ENCODE measurements around the gene ISM1. TPM values are rescaled to one million over a fixed set of nuclear protein-coding genes. Genes with fewer than 3 reads are reported as not detected.

Gene ISM1
- polyA plus RNA-seq, 1 donor from 2014 or later = not detected

DNA sequence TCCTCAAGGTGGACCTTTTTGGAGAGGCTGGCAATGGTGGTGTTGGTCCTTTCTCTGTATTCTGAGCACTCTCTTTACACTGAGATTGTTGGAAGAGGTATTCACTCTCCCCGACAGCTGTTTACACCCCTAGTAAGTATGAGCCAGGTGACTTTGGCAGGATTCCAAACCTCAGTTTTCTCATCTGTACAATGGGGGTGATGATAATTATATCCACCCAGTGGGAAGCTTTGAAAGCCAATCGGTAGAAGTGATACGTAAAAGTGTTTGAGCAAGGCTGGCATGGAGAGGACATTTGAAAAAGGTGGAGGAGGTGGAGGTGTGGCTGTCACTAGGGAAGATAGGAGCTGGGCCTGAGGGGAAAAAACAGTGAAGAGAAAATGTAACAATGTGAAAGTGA lies 35.5 kb downstream of the ISM1 start:
- Histone ChIP-seq H3F3A (ENCODE audit: insufficient read depth, low read length, poor library complexity, severe bottlenecking) (no peaks in the 10 kb centered on the region), H3K4me3 (ENCODE audit: low read length) (no peak overlapping the region), H2AFZ (ENCODE audit: low read depth, low read length) (no peak overlapping the region), H3K27me3 (ENCODE audit: insufficient read depth, low read depth, low read length) (no peaks in the 10 kb centered on the region), H3K36me3 (ENCODE audit: insufficient read depth, low read length) (no peaks in the 10 kb centered on the region), H3K4me2 (ENCODE audit: low read length) (no peak overlapping the region), H3K27ac (ENCODE audit: low read length) (no peak overlapping the region), H3K9ac (ENCODE audit: low read length) (no peak overlapping the region), H3K79me2 (replicated peaks; ENCODE audit: insufficient read depth, low read length) (no peaks in the 10 kb centered on the region), H3K9me3 (ENCODE audit: low read length) (no peaks in the 10 kb centered on the region), H4K20me1 (ENCODE audit: insufficient read depth) (no peaks in the 10 kb centered on the region), H3K9me2 (ENCODE audit: insufficient read depth, low read length) (no peaks in the 10 kb centered on the region)
- TF ChIP-seq EP300 (conservative IDR thresholded peaks at IDR 0.05; ENCODE audit: poor library complexity, severe bottlenecking) (no peak), MXI1 (conservative IDR thresholded peaks at IDR 0.05; ENCODE audit: poor library complexity, severe bottlenecking) (no peak), SMC3 (conservative IDR thresholded peaks at IDR 0.05; ENCODE audit: poor library complexity) (no peak), POLR2AphosphoS5 (IDR thresholded peaks at IDR 0.05) (no peak)
- TF ChIP-seq, protein P1, sequence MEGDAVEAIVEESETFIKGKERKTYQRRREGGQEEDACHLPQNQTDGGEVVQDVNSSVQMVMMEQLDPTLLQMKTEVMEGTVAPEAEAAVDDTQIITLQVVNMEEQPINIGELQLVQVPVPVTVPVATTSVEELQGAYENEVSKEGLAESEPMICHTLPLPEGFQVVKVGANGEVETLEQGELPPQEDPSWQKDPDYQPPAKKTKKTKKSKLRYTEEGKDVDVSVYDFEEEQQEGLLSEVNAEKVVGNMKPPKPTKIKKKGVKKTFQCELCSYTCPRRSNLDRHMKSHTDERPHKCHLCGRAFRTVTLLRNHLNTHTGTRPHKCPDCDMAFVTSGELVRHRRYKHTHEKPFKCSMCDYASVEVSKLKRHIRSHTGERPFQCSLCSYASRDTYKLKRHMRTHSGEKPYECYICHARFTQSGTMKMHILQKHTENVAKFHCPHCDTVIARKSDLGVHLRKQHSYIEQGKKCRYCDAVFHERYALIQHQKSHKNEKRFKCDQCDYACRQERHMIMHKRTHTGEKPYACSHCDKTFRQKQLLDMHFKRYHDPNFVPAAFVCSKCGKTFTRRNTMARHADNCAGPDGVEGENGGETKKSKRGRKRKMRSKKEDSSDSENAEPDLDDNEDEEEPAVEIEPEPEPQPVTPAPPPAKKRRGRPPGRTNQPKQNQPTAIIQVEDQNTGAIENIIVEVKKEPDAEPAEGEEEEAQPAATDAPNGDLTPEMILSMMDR (IDR thresholded peaks at IDR 0.05; ENCODE audit: poor library complexity, severe bottlenecking) = no peak
- TF ChIP-seq, protein P2, sequence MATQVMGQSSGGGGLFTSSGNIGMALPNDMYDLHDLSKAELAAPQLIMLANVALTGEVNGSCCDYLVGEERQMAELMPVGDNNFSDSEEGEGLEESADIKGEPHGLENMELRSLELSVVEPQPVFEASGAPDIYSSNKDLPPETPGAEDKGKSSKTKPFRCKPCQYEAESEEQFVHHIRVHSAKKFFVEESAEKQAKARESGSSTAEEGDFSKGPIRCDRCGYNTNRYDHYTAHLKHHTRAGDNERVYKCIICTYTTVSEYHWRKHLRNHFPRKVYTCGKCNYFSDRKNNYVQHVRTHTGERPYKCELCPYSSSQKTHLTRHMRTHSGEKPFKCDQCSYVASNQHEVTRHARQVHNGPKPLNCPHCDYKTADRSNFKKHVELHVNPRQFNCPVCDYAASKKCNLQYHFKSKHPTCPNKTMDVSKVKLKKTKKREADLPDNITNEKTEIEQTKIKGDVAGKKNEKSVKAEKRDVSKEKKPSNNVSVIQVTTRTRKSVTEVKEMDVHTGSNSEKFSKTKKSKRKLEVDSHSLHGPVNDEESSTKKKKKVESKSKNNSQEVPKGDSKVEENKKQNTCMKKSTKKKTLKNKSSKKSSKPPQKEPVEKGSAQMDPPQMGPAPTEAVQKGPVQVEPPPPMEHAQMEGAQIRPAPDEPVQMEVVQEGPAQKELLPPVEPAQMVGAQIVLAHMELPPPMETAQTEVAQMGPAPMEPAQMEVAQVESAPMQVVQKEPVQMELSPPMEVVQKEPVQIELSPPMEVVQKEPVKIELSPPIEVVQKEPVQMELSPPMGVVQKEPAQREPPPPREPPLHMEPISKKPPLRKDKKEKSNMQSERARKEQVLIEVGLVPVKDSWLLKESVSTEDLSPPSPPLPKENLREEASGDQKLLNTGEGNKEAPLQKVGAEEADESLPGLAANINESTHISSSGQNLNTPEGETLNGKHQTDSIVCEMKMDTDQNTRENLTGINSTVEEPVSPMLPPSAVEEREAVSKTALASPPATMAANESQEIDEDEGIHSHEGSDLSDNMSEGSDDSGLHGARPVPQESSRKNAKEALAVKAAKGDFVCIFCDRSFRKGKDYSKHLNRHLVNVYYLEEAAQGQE (IDR thresholded peaks at IDR 0.05; ENCODE audit: borderline replicate concordance) = no peak

DNA sequence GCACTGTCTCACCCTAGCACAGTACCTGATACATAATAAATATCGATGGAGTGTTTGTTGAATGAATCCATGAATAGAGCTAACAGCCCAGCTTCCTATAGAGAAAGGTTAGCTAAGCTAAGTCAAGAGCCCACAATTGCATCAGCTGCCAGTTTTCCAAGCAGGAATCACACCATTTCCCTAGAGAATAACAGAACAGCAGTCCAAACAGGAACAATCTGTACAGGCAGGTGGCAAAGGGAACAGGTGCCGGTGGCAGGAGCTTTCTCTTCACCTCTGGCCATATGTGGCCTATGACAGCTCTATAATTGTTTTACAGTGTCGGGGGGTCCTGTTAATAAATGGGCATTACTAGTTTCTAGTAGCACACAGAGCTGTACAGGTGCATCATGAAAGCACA lies 38.8 kb downstream of the ISM1 start:
- no peak overlapping the region for H2AFZ ChIP-seq (ENCODE audit: low read depth, low read length)
- no peaks in the 10 kb centered on the region for H3K9me2 ChIP-seq (ENCODE audit: insufficient read depth, low read length)

More for the DNA sequence above, 38.8 kb downstream of the ISM1 start:
- no peaks in the 10 kb centered on the region for H4K20me1 ChIP-seq (ENCODE audit: insufficient read depth)
- no peaks in the 10 kb centered on the region for H3K36me3 ChIP-seq (ENCODE audit: insufficient read depth, low read length)
- H3K79me2 ChIP-seq (replicated peaks; ENCODE audit: insufficient read depth, low read length) = no peaks in the 10 kb centered on the region
- H3K4me3 ChIP-seq (ENCODE audit: low read length) = no peak overlapping the region
- TF ChIP-seq EP300 (conservative IDR thresholded peaks at IDR 0.05; ENCODE audit: poor library complexity, severe bottlenecking) (no peak), SMC3 (conservative IDR thresholded peaks at IDR 0.05; ENCODE audit: poor library complexity) (no peak), RAD21 (conservative IDR thresholded peaks at IDR 0.05) (no peak), POLR2AphosphoS5 (IDR thresholded peaks at IDR 0.05) (no peak), MXI1 (conservative IDR thresholded peaks at IDR 0.05; ENCODE audit: poor library complexity, severe bottlenecking) (no peak), EZH2 (IDR thresholded peaks at IDR 0.05; ENCODE audit: borderline replicate concordance, insufficient read depth, low read length, poor library complexity, severe bottlenecking) (no peak), TAF1 (IDR thresholded peaks at IDR 0.05; ENCODE audit: low read depth) (no peak)
- TF ChIP-seq, protein P1 (IDR thresholded peaks at IDR 0.05; ENCODE audit: poor library complexity, severe bottlenecking) = no peak
- TF ChIP-seq, protein P2 (IDR thresholded peaks at IDR 0.05; ENCODE audit: borderline replicate concordance) = no peak
- H3K27ac ChIP-seq (ENCODE audit: low read length) = no peak overlapping the region
- no peak overlapping the region for H3K9ac ChIP-seq (ENCODE audit: low read length)
- H3K4me2 ChIP-seq (ENCODE audit: low read length) = no peak overlapping the region
- no peaks in the 10 kb centered on the region for H3K9me3 ChIP-seq (ENCODE audit: low read length)
- no peaks in the 10 kb centered on the region for H3K27me3 ChIP-seq (ENCODE audit: insufficient read depth, low read depth, low read length)
- no peaks in the 10 kb centered on the region for H3F3A ChIP-seq (ENCODE audit: insufficient read depth, low read length, poor library complexity, severe bottlenecking)

All from neural cell (in vitro differentiated cells).